Colonic mucosa (tissue), 4 donors: ENCODE data around the gene ABLIM1. TPM values are rescaled to one million over a fixed set of nuclear protein-coding genes. Genes with fewer than 3 reads are reported as not detected.

Source experiments
- DNase-seq: peaks from one replicate; pipeline ENCODE4 v3.0.0-alpha.2; 2020
- H3K27ac ChIP-seq: fragments of 200-600 bp; one replicate; pipeline ENCODE4 v1.8.0; 2021
- H3K27me3 ChIP-seq: fragments of 200-600 bp; one replicate; pipeline ENCODE4 v1.8.0; 2021
- H3K36me3 ChIP-seq: fragments of 200-600 bp; one replicate; pipeline ENCODE4 v1.8.0; 2021
- H3K4me1 ChIP-seq: fragments of 200-600 bp; one replicate; pipeline ENCODE4 v1.8.0; 2021; ENCODE audit warnings: mild to moderate bottlenecking
- H3K4me3 ChIP-seq: fragments of 200-600 bp; one replicate; pipeline ENCODE4 v1.8.0; 2021
- H3K9ac ChIP-seq, 2 donors: one replicate each; pipeline ENCODE4 v1.7.0; 2013; ENCODE audit warnings: control low read depth in 2 of 2, low read depth in 2 of 2, low read length in 2 of 2
- H3K9me3 ChIP-seq: fragments of 200-600 bp; one replicate; pipeline ENCODE4 v1.8.0; 2021
- CTCF ChIP-seq: fragments of 200-600 bp; IDR thresholded peaks from one replicate; pipeline ENCODE4 v1.8.0; 2022; ENCODE audit warnings: antibody characterized with exemption, mild to moderate bottlenecking
- intact Hi-C: fragments of 100-400 bp; cut with DNase I; formaldehyde crosslinking; loops from one replicate; pipeline ENCODE4 v1.14.1; 2022
- total RNA-seq, 2 donors: library from RNA; stranded (reverse); fragmentation: NEBNext Ultra II Directional in 1 of 2; extraction: Animal tissue kit (Norgen Biotek cat#: 25700) in 1 of 2; gene quantifications; one replicate each; pipeline ENCODE4 v1.2.1, GENCODE V29; 2021
- donor health status: healthy.
- donor health status: DM: no; HTN: no; CAD: no.
- donor health status: DM: no; HTN: no; CAD: no.

Gene ABLIM1
- total RNA-seq, 2 donors from 2014 or later: 118 to 131 TPM

- Histone ChIP-seq H3K9me3 (no peaks in the 10 kb centered on the region), H3K27me3 (no peaks in the 10 kb centered on the region), H3K4me1 (no peaks in the 10 kb centered on the region), H3K36me3 (no peaks in the 10 kb centered on the region), H3K4me3 (no peak overlapping the region), H3K9ac (no peak overlapping the region), H3K27ac (no peak overlapping the region)
- no peak for TF ChIP-seq CTCF
- DNase-seq: no peak
- intact Hi-C loops: loop anchor here (10.0 kb wide), 2 partner anchors 228 to 308 kb away; no protein-coding TSS in a partner anchor
Measured at GRCh38 chr10:114477285-114477684, 180.8 kb downstream of the ABLIM1 start.

GRCh38 chr10:114474989-114475388 is 183.1 kb downstream of the ABLIM1 start:
- TF ChIP-seq CTCF: no peak

GRCh38 chr10:114473776-114474175 is 184.3 kb downstream of the ABLIM1 start:
- no peak for DNase-seq

More at GRCh38 chr10:114474989-114475388, 183.1 kb downstream of the ABLIM1 start:
- Histone ChIP-seq H3K9me3 (no peaks in the 10 kb centered on the region), H3K4me1 (no peaks in the 10 kb centered on the region), H3K4me3 (no peak overlapping the region), H3K27me3 (no peaks in the 10 kb centered on the region), H3K9ac (no peak overlapping the region), H3K36me3 (no peaks in the 10 kb centered on the region), H3K27ac (no peak overlapping the region)
- no peak for DNase-seq
- intact Hi-C loops: loop anchor here (10.0 kb wide), 2 partner anchors 230 to 310 kb away; no protein-coding TSS in a partner anchor

GRCh38 chr10:114472877-114473253 is 185.2 kb downstream of the ABLIM1 start:
- Histone ChIP-seq H3K4me3 (no peak overlapping the region), H3K36me3 (no peaks in the 10 kb centered on the region), H3K4me1 (no peaks in the 10 kb centered on the region), H3K27me3 (no peaks in the 10 kb centered on the region), H3K27ac (no peak overlapping the region), H3K9me3 (no peaks in the 10 kb centered on the region), H3K9ac (peak overlapping the region in 1 of 2 donors; percentile 55)
- TF ChIP-seq CTCF: no peak
- intact Hi-C loops: loop anchor here (2.0 to 10.0 kb wide), 3 partner anchors 76 to 312 kb away; no protein-coding TSS in a partner anchor
- no peak for DNase-seq

More at GRCh38 chr10:114473776-114474175, 184.3 kb downstream of the ABLIM1 start:
- no peaks in the 10 kb centered on the region for H3K27me3 ChIP-seq
- intact Hi-C loops: loop anchor here (2.0 to 10.0 kb wide), 3 partner anchors 75 to 311 kb away; no protein-coding TSS in a partner anchor
- no peak for TF ChIP-seq CTCF
- no peak overlapping the region for H3K9ac ChIP-seq
- no peaks in the 10 kb centered on the region for H3K4me1 ChIP-seq
- H3K9me3 ChIP-seq: no peaks in the 10 kb centered on the region
- H3K4me3 ChIP-seq: no peak overlapping the region
- H3K36me3 ChIP-seq: no peaks in the 10 kb centered on the region
- no peak overlapping the region for H3K27ac ChIP-seq

GRCh38 chr10:114471906-114472876 is 185.9 kb downstream of the ABLIM1 start:
- peak overlapping the region in 1 of 2 donors; percentile 55 for H3K9ac ChIP-seq
- H3K9me3 ChIP-seq: no peaks in the 10 kb centered on the region
- intact Hi-C loops: loop anchor here (2.0 to 10.0 kb wide), 3 partner anchors 77 to 313 kb away; no protein-coding TSS in a partner anchor
- no peaks in the 10 kb centered on the region for H3K4me1 ChIP-seq
- no peaks in the 10 kb centered on the region for H3K36me3 ChIP-seq
- H3K4me3 ChIP-seq: no peak overlapping the region
- TF ChIP-seq CTCF: no peak
- H3K27ac ChIP-seq: peak overlapping the region; percentile 16
- peak; percentile 48 for DNase-seq
- H3K27me3 ChIP-seq: no peaks in the 10 kb centered on the region
